Measurements from ENCODE around the gene DCST2. TPM values are rescaled to one million over a fixed set of nuclear protein-coding genes. Genes with fewer than 3 reads are reported as not detected.

Gene DCST2
- total and polyA plus RNA-seq, 9 of the 15 experiments (the other 6 are each of a cell fraction or from before 2014, with no cell fraction given) = 0.09 to 0.49 (median 0.11) TPM; not detected in 3

GRCh38 chr1:155078469-155079209, 45.1 kb upstream of the DCST2 start, which contains the start of gene EFNA3 (continued):
- TF ChIP-seq ARID3A (IDR thresholded peaks at IDR 0.05; ENCODE audit: borderline replicate concordance, low read depth, low read length) (no peak), THAP7 (CRISPR knock-in tag; IDR thresholded peaks at IDR 0.05) (no peak), RREB1 (CRISPR knock-in tag; IDR thresholded peaks at IDR 0.05) (no peak), GABPB2 (CRISPR knock-in tag; conservative IDR thresholded peaks at IDR 0.05) (no peak), RBFOX2 (IDR thresholded peaks at IDR 0.05; ENCODE audit: low read depth, low read length) (peak; percentile 38; the same call in 1 of the 2 replicates), HDAC3 (IDR thresholded peaks at IDR 0.05; ENCODE audit: borderline replicate concordance, partially characterized antibody) (no peak), TFE3 (CRISPR knock-in tag; IDR thresholded peaks at IDR 0.05) (no peak), ZBTB7A (IDR thresholded peaks at IDR 0.05; ENCODE audit: borderline replicate concordance, control insufficient read depth, low read depth, low read length) (peak; percentile 49; the same call in 1 of the 2 replicates), KDM4B (IDR thresholded peaks at IDR 0.05; ENCODE audit: borderline replicate concordance in 2 of 2, low read depth in 1 of 2) (no peak), RNF219 (CRISPR knock-in tag; IDR thresholded peaks at IDR 0.05) (no peak), E2F6 (IDR thresholded peaks at IDR 0.05; ENCODE audit: borderline replicate concordance in 1 of 2, extremely low read depth in 1 of 2, insufficient read depth in 1 of 2, insufficient read length in 1 of 2, low read depth in 1 of 2, low read length in 1 of 2, poor library complexity in 1 of 2, severe bottlenecking in 1 of 2) (peak in 1 of 2 experiments; percentile 53)

Data from K562 (cell line).